ENCODE measurements around the gene TRMT6.

DNA sequence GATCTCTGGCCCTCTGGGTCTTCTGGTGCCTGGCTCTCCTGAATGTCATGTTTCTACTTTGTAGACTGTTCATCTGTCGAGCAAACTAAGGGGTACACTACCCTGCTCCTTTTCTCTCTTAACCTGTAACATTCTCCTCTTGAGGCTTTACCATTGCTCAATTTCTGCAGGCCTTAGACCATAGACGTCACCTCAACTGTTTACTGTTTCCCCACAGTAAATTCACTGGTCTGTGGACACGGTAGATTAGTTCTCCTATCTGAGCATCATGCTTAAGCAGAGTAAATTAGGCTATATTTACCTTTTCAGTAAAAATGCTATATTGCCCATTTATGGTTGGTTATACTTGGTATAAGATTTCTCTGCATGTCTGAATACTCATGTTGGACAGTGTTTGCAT lies 40.6 kb upstream of the TRMT6 start:
- TF ChIP-seq, protein P1, sequence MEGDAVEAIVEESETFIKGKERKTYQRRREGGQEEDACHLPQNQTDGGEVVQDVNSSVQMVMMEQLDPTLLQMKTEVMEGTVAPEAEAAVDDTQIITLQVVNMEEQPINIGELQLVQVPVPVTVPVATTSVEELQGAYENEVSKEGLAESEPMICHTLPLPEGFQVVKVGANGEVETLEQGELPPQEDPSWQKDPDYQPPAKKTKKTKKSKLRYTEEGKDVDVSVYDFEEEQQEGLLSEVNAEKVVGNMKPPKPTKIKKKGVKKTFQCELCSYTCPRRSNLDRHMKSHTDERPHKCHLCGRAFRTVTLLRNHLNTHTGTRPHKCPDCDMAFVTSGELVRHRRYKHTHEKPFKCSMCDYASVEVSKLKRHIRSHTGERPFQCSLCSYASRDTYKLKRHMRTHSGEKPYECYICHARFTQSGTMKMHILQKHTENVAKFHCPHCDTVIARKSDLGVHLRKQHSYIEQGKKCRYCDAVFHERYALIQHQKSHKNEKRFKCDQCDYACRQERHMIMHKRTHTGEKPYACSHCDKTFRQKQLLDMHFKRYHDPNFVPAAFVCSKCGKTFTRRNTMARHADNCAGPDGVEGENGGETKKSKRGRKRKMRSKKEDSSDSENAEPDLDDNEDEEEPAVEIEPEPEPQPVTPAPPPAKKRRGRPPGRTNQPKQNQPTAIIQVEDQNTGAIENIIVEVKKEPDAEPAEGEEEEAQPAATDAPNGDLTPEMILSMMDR (IDR thresholded peaks at IDR 0.05), result no peak
- no peak for TF ChIP-seq POLR2A (IDR thresholded peaks at IDR 0.05)

All from vagina (tissue), 2 donors.